Anterior cingulate cortex (tissue), 58 donors: ENCODE data around the gene CTTNBP2NL.
"Not testable (repeated sequence)": the region's sequence is repeated elsewhere in the genome, so short reads cannot be mapped to it uniquely, and the experiment has no call there.

Experiments
- DNase-seq, 58 donors: peaks; one replicate each; lab custom pipeline; 2025; lab: John Stamatoyannopoulos, UW

Gene CTTNBP2NL

DNA sequence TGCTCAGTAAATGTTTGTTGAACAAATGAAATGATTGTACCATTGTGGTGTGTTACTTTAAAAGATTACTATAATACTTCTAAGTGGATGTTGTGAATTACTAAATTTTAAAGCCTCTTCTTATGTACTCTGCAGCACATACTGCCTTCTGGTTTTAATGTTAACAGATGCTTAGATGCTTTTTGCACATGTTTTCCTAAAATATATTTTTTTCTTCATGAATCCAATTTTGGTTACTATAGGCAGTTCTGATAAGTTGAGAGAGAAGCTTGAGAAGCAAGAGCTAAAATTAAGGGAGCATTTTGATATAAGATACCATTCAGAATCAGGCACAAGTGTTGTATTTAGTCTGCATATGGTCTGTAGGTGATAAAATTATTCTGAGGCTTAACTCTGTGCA, 21.3 kb downstream of the CTTNBP2NL start:
- no peak for DNase-seq

DNA sequence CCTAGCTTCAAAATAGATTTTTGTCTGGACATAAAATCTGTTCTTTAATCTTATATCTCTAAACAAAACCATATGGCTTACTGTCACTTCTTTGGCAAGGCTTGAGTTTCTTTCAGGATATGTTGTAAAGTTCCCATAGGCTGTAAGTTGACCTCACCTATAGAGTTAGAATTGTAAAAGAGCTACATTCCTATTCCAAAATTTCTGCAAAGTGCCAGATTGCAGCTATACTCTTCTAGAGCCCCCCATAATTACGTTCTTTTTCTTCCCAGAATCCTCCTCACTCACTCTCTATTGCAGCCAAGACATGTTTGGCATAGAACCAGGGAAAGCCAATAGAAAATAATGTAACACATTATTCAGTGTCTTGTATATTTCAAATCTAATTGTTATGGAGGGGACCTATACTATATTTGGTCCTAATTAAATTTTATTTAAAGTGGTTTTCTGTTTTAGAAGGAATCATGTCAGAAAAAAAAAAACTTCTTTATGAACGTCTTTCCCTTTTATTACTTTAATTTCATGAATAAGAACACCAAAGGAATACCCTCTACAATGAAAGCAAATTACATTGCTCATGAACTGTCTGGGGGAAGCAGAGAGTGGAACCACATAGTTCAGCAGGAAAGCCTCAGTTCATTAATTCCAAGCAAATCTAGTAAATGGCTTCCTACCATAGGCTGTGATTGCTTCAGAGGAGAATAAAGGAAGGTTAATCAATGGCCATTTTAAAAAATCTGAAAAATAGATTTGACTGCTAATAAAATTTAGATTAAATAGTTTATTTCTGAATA, 22.3 kb downstream of the CTTNBP2NL start:
- DNase-seq: no peak

DNA sequence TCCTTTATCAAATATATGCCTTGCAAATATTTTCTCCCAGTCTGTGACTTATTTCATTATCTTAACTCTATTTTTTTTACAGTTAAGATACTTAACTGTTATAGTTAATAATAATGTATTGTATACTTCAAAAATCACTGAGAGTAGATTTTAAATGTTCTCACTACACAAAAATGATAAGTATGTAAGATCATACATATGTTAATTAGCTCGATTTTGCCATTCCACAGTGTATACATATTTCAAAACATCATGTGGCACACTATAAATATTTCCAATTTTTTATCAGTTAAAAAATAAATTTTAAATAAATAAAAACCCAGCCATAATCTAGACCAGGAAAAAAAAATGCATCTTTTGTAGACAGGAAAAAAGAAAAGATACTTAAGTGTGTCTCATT, 27.2 kb downstream of the CTTNBP2NL start:
- DNase-seq: no peak

DNA sequence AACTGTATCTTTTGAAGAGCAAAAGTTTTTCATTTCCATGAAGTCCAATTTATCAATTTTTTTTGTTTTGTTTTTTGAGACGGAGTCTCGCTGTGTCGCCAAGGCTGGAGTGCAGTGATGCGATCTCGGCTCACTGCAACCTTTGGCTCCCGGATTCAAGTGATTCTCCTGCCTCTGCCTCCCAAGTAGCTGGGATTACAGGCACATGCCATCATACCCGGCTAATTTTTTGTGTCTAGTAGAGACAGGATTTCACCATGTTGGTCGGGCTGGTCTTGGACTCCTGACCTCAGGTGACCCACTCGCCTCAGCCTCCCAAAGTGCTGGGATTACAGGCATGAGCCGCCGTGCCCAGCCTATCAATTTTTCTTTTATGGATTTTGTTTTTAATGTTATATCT, 27.7 kb downstream of the CTTNBP2NL start:
- DNase-seq: not testable (repeated sequence)

DNA sequence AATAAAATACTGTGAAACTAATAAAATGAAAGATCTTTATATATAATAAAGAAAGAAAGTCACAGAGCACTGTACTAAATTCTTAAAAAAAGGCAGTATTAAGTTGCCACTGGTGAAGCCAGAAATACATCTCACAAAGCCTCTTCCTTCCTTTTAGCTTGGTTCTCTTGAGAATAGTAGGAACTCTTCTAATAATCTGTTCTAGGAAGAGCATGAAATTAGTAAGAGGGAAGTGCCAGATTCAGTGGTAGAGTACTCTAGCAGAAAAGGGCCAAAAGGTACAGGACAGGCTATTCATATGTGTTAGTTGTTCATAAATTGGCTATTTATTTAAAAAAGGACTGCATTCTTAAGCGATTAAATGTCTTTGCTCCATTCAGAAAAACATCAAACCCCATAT, 33.7 kb downstream of the CTTNBP2NL start:
- DNase-seq: no peak

DNA sequence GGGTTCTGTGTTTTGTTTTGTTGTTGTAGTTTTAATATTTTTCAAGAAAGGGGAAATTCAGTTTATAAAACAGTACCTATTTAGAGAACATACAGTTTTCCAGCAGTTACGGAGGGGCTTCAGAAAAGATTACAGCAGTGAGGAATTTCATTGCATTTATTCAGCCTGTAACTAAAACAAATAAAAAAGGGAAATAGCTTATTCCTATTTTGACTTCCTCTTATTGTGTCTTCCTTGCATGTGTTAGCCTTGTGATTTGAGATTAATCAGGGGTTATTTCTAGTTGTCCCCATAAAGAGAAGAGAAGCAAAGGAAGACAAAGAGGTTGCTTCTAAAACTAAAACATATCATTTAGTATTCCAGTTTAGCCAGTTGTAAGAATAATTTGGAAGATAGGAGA, 35.0 kb downstream of the CTTNBP2NL start:
- no peak for DNase-seq

DNA sequence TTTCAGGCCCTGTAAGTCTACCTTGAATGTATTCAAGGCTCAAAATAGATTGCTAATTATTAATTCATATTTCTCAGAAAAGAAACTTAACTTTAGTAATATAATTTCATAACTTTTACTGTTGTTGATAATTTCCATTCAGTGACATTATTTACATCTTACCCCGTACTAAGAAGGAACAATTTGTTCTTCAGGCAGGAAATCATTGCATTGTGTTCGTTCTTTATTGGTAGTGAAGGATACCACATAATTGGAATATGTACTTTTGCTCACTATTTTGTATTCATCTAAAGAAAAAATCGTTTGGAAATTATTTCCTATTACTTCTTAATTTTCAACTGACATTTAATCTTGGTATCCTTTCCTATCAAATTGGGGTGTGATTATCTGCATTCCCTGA, 39.4 kb downstream of the CTTNBP2NL start:
- DNase-seq: no peak

DNA sequence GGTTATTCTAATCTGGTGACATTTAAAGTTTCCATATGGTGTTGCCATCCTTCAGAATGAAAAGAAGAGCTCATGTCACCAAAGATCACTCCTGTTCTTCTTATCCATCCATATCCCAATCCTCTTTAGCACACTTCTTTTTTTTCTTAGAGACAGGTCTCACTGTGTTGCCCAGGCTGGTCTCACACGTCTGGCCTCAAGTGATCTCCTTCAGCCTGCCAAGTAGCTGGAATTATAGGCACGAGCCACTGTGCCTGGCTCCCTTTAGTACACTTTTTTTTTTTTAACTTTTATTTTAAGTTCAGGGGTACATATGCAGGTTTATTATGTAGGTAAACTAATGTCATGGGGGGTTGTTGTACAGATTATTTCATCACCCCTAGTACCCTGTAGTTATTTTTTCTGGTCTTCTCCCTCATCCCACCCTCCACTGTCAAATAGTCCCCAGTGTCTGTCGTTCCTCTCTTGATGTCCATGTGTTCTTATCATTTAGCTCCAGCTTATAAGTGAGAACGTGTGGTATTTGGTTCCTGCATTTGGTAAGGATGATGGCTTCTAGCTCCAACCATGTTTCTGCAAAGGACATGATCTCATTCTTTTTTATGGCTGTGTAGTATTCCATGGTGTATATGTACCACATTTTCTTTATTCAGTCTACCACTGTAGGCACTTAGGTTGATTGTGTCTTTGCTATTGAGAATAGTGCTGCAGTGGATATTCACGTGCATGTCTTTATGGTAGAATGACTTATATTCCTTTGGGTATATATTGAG, 40.6 kb downstream of the CTTNBP2NL start:
- no peak for DNase-seq

DNA sequence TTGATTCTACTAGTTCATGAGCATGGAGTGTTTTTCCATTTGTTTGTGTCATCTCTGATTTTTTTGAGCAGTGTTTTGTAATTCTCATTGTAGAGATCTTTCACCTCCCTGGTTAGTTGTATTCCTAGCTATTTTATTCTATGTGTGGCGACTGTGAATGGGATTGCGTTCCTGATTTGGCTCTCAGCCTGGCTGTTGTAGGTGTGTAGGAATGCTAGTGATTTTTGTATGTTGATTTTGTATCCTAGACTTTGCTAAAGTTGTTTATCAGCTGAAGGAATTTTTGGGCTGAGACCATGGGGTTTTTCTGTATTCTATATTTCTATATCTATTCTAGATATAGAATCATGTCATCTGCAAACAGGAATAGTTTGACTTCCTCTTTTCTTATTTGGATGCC, 42.1 kb downstream of the CTTNBP2NL start:
- DNase-seq: not testable (repeated sequence)

DNA sequence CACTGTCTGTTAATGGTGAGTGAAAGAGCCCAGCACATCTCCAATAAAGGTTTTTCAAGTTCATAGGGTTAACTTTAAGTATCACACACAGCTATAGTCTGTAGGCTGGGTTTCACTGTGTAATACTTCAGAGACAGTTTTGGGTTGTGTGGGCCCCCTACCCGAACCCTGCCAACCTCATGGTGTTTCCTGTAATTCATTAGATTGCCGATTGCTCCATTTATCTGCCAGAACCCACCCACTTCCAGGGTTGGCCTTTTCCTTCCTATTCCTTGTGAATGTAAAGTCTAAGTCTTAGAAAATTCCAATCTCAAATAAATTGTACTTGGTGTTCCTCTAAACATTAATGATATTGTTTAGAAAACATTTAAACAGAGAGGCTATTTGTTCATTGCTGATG, 43.6 kb downstream of the CTTNBP2NL start:
- no peak for DNase-seq

DNA sequence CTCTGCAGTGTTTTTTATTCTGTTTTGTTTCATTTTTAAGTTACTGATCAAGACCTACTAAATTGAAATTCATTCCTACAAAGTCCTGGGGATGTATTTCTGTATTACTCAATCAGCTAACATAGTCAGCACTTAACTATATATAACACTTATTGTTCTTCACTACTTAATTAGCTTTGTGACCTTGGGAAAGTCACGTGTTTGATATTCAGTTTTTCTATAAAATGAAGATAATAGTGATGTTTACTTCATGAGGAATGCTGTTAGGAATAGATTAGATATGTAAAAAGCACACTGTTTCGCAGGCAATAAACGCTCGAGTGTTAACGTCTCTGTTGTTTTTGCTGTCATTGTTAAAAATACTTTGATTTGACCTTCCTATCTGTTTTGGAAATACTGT, 44.6 kb downstream of the CTTNBP2NL start:
- no peak for DNase-seq

DNA sequence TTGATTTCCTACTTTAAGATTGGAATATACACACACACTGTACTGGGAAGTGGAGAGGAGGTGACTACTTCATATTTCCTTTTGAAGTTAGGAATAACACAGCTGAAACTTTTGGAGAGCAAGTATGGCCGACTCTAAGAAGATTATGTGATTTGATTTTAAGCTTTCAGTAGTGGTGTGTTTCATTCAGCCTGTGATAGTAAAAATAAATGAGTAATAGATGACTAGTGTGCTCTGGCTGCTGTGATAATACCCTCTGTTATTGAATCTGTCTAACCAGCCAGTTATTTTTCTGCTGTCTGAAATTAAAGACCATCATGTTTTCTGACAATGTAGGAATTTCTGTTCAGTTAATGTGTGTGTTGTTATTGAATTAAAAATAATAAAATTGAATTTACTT, 48.3 kb downstream of the CTTNBP2NL start:
- no peak for DNase-seq

DNA sequence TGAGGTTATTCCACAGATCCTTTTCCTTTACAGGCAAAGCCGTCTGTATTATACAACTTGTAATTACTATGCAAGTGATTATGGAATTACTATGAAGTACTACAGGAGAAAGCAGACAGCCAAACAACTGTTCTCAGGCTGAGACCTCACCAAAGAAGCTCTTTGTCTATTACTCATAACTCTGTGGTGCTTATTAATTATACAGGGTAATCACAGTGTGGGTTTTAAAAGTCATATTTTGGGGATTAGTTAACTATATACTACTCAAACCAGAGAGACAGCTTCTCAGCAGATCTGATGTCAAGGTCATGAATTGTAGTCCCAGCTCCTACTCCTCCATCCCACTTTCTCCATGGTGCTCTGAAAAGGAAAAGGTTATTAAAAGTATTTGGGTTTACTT, 49.6 kb downstream of the CTTNBP2NL start:
- no peak for DNase-seq

DNA sequence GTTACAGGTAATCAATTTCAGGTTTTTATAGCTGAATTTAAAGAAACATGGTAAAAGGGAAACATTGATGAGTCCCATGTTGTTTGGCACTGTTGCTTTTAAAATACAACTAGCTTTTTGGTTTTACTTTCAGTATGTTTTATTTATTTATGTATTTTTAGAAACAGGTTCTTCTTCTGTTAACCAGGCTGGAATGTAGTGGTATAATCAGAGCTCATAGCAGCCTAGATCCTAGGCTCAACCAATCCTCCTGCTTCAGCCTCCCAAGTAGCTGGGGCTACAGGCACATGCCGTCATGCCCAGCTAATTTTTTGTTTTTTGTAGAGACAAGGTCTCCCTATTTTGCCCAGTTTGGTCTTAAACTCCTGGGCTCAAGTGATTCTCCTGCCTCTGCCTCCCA, 50.4 kb downstream of the CTTNBP2NL start:
- no peak for DNase-seq

DNA sequence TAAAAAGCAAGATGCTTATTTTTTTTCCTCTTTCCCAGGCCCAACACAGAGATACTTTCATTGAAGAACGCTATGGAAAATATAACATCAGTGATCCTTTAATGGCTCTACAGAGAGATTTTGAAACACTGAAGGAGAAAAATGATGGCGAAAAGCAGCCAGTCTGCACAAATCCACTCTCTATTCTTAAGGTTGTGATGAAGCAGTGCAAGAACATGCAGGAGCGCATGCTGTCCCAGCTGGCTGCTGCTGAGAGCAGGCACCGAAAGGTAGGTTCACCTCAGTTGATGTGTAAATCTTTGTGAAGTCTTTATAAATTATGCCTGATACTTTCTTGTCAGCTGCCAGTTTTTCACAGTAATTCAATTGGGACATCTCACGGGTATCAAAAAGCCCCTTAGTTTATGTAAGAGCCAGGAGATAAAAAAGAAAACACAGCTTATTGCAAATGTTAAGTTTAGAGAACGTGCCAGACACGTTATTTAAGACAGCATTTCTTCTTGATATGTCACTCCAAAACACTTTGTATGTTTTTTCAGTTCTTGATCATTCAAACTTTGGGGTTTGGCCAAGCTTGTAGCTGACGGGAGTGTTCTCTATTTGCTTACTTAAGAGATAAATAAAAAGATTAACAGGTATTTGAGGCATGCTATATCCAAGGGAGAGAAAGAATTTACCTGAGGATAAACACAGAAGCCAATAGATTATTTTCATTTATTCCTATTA, 53.1 kb downstream of the CTTNBP2NL start:
- no peak for DNase-seq

DNA sequence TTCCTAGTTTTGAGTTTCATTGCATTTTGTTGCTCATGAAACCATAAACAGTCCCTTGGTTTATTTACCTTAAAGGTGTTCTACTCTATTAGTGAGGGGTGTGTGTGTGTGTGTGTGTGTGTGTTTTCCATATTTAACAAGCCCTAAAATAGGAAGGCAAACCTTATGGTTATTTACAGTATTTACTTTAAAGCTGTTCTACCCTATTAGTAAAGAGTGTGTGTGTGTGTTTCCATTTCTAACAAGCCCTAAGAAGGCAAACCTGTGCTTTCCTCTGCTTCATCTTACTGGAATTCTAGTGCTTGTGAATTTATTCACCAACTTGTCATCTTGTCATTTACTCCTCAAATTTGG, 53.6 kb downstream of the CTTNBP2NL start:
- no peak for DNase-seq

DNA sequence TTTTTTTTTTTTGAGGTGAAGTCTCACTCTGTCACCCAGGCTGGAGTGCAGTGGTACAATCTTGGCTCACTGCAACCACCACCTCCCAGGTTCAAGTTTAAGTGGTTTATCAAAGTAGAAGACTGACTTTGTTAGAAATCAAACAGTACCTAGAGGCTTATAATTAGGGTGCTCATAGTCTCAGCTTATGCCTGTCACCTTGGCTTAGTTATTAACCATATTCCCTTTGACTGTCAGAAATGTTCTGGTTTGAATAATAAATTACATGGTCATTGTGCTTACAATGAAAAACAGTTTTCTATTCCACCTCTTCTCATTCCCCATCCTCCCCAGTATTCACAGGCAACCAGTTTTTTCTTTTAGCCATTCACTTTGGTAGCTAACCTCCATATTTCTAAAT, 54.8 kb downstream of the CTTNBP2NL start:
- no peak for DNase-seq

DNA sequence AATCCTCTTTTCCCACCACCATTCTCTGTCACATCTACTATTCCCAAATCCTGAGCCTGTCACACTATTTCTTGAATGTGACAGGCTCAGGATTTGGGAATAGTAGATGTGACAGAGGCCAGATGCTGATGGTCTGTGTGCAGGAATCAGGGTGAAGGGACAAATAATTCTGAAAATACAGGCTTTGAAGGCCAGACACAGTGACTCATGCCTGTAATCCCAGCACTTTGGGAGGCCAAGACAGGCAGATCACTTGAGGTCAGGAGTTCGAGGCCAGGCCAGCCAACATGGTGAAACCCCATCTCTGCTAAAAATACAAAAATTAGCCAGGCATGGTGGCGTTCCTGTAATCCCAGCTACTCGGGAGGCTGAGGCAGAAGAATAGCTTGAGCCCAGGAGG, 55.3 kb downstream of the CTTNBP2NL start:
- DNase-seq: not testable (repeated sequence)

DNA sequence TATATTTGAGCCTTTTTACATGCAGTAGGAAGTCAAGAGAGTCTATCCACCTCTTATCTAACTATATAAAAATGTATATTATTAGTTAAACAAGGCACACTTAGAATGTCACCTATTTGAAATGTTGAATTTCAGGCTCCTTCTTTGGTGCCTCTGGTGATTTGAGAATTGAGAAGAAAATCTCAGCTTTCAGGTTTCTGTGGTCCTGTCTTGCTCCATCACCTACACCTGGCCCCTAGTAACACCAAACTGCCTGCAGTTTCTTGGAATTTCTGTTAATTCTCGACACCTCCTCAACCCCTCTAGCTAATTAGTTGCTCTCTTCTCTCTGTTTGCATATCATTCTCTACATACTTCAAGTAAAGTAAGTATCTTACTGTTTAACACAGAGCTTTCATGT, 57.9 kb downstream of the CTTNBP2NL start:
- DNase-seq: no peak

DNA sequence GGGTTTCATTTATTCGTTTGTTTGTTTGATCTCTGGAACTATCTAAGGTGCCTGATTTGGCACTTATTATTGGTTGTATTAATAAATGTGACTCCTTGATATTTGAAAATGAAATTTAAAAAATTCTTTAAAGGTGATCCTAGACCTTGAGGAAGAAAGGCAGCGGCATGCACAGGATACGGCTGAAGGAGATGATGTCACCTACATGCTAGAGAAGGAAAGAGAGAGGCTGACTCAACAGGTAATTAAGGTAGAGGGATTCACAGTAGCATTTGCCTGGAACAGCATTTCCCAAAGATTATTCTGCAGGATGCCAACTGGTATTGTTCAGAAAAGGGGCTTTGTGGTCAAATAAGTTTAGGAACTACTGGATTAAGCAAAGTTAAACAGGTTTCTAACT, 58.3 kb downstream of the CTTNBP2NL start:
- DNase-seq: no peak

DNA sequence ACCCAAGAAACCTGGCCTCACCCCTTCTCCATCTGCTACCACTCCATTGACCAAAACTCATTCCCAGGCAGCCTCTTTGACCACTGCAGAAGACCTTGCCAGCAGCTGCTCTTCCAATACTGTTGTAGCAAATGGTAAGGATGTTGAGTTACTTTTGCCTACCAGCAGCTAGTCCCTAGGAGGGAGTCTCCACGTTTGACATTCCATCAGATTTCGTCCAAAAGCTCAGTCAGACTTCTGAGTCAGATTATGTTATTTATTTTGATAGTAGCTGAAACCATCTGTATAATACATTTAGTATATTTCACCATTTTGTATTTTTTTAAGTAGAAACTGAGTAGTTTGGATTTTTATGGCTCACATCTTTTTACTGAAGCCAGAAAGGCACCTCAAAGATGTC, 61.2 kb downstream of the CTTNBP2NL start:
- DNase-seq: no peak

DNA sequence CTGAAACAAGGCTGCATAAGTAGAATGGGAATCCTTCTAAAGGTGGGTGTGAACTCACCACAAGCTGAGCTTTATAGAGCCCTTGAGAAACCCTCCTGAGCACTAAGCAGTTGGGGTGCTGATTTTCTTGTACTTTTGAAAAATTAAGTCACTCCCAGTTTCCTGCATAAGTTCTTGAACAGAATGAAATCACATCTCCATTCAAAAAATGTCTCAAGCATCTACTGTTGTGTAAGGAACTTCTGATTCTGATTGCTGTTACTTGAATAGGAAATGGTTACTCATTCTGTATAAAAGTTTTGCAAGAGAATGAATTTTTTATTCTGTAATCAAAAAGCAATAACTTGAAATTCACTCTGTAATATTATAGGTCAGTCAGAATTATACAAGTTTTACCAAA, 61.9 kb downstream of the CTTNBP2NL start:
- DNase-seq: no peak
